Panc1 (cell line): Measurements from ENCODE around the gene RAD9A.

ENCODE experiments used
- POLR2AphosphoS5 ChIP-seq: IDR thresholded peaks from 2 replicates; pipeline ENCODE4 v1.6.1; 2012; ENCODE audit warnings: mild to moderate bottlenecking, low read depth, low read length, moderate library complexity
- SIN3A ChIP-seq: IDR thresholded peaks from 2 replicates; pipeline ENCODE4 v1.6.1; 2012; ENCODE audit warnings: low read depth, mild to moderate bottlenecking, low read length, moderate library complexity, borderline replicate concordance; ENCODE audit not compliant: insufficient read depth
- TCF7L2 ChIP-seq: IDR thresholded peaks from 2 replicates; pipeline ENCODE4 v1.6.1; 2011; ENCODE audit warnings: mild to moderate bottlenecking, low read depth, low read length, inconsistent platforms
- TF ChIP-seq, protein P1 (sequence below): fragments of 450-650 bp; IDR thresholded peaks from 2 replicates; pipeline ENCODE4 v1.5.1; 2017; ENCODE audit warnings: mild to moderate bottlenecking
- TF ChIP-seq, protein P2 (sequence below), 2 experiments: IDR thresholded peaks; 2 replicates each; pipeline ENCODE4 v1.6.1; 2011 to 2012; ENCODE audit warnings: low read depth in 2 of 2, control low read depth in 1 of 2, low read length in 1 of 2, mild to moderate bottlenecking in 1 of 2, moderate library complexity in 1 of 2; ENCODE audit not compliant: insufficient read depth in 1 of 2

DNA sequence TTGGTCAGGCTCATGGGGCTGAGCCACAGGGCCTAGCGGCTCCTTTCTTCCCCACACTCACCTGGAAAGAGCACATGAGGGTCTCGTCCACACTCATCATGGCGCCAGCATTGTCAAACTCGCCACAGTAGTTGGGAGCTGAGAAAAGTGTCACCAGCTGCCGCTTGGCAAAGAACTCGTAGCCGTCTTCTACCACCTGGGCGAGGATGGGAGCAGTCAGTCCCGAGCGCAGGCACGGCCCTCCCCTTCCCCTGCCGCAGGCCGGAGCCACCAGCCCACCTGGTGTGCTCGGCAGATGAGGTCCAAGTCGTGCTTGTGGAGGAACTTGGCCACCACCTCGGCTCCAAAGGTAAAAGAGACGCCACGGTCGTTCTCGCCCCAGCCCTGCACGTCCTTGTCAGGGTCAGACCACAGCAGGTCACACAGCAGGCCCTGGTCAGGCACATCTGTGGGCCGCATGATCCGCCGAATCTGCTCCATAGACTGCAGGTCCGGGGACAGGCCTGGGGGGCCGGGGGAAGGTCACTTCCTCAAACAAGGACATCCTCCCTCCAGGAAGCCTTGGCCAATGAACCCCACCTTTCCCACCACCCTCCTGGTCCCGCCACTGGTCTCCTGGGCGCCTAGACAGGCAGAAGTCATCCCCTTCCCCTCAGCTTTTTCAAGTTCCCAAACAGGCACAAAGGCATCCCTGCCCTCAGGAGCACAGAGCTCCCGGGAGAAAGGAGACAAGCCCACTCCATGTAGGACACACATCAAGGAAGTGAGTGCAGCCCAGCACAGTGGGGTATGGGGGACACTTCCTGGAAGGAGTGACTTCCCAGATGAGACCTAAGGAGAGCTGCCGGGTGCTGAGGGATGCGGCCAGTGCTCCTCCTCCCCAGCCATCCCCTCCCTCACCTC, 7.1 kb downstream of the RAD9A start:
- TF ChIP-seq, protein P1, sequence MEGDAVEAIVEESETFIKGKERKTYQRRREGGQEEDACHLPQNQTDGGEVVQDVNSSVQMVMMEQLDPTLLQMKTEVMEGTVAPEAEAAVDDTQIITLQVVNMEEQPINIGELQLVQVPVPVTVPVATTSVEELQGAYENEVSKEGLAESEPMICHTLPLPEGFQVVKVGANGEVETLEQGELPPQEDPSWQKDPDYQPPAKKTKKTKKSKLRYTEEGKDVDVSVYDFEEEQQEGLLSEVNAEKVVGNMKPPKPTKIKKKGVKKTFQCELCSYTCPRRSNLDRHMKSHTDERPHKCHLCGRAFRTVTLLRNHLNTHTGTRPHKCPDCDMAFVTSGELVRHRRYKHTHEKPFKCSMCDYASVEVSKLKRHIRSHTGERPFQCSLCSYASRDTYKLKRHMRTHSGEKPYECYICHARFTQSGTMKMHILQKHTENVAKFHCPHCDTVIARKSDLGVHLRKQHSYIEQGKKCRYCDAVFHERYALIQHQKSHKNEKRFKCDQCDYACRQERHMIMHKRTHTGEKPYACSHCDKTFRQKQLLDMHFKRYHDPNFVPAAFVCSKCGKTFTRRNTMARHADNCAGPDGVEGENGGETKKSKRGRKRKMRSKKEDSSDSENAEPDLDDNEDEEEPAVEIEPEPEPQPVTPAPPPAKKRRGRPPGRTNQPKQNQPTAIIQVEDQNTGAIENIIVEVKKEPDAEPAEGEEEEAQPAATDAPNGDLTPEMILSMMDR, result no peak
- TF ChIP-seq, protein P2, sequence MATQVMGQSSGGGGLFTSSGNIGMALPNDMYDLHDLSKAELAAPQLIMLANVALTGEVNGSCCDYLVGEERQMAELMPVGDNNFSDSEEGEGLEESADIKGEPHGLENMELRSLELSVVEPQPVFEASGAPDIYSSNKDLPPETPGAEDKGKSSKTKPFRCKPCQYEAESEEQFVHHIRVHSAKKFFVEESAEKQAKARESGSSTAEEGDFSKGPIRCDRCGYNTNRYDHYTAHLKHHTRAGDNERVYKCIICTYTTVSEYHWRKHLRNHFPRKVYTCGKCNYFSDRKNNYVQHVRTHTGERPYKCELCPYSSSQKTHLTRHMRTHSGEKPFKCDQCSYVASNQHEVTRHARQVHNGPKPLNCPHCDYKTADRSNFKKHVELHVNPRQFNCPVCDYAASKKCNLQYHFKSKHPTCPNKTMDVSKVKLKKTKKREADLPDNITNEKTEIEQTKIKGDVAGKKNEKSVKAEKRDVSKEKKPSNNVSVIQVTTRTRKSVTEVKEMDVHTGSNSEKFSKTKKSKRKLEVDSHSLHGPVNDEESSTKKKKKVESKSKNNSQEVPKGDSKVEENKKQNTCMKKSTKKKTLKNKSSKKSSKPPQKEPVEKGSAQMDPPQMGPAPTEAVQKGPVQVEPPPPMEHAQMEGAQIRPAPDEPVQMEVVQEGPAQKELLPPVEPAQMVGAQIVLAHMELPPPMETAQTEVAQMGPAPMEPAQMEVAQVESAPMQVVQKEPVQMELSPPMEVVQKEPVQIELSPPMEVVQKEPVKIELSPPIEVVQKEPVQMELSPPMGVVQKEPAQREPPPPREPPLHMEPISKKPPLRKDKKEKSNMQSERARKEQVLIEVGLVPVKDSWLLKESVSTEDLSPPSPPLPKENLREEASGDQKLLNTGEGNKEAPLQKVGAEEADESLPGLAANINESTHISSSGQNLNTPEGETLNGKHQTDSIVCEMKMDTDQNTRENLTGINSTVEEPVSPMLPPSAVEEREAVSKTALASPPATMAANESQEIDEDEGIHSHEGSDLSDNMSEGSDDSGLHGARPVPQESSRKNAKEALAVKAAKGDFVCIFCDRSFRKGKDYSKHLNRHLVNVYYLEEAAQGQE (IDR thresholded peaks at IDR 0.05; ENCODE audit: insufficient read depth in 1 of 2, low read depth in 2 of 2, low read length in 1 of 2), result no peak
- TF ChIP-seq POLR2AphosphoS5 (peak; percentile 53), SIN3A (no peak), TCF7L2 (no peak)
